Keratinocyte (primary cell): ENCODE results near the gene TNS1.

ENCODE experiments used
- EZH2 ChIP-seq: IDR thresholded peaks from one replicate; pipeline ENCODE4 v1.6.1; 2012; ENCODE audit warnings: inconsistent platforms, mild to moderate bottlenecking, low read length, moderate library complexity
- TF ChIP-seq, protein P1 (sequence below), 3 experiments: IDR thresholded peaks in 1 of 3; conservative IDR thresholded peaks in 1 of 3; optimal IDR thresholded peaks in 1 of 3; 2 replicates in 2 of 3; 3 replicates in 1 of 3; pipeline versions ENCODE3 to v1.5.1; 2011; ENCODE audit warnings: low read length in 3 of 3, mild to moderate bottlenecking in 3 of 3, moderate library complexity in 2 of 3, control low read depth in 1 of 3, inconsistent platforms in 1 of 3; ENCODE audit not compliant: insufficient read depth in 2 of 3; ENCODE audit errors: extremely low read depth in 1 of 3

DNA sequence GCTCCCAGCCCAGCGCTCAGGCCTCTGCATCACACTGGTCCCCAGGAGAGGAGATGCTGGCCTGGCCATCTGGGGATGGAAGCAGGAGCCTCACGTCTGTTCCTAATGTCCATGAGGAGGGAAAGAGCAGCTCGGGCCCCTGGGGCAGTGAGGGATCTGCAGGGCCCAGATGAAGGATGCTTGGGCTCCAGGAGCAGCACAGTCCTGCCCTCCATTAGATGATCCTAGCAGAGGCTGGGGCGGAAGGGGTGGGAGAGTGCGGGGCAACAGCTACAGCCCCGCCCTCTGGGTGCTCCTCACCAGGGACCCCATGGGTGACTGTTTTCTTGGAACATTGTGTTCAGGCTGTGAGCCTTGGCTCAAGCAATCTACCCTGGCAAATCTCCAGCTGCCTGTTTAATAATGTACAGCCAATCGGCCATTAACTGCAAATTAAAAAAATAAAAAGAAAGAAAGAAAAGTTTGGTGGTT is 49.7 kb downstream of the TNS1 start:
- no peak for TF ChIP-seq EZH2
- TF ChIP-seq, protein P1, sequence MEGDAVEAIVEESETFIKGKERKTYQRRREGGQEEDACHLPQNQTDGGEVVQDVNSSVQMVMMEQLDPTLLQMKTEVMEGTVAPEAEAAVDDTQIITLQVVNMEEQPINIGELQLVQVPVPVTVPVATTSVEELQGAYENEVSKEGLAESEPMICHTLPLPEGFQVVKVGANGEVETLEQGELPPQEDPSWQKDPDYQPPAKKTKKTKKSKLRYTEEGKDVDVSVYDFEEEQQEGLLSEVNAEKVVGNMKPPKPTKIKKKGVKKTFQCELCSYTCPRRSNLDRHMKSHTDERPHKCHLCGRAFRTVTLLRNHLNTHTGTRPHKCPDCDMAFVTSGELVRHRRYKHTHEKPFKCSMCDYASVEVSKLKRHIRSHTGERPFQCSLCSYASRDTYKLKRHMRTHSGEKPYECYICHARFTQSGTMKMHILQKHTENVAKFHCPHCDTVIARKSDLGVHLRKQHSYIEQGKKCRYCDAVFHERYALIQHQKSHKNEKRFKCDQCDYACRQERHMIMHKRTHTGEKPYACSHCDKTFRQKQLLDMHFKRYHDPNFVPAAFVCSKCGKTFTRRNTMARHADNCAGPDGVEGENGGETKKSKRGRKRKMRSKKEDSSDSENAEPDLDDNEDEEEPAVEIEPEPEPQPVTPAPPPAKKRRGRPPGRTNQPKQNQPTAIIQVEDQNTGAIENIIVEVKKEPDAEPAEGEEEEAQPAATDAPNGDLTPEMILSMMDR (optimal IDR thresholded peaks at IDR 0.05 in 1 of 3, IDR thresholded peaks at IDR 0.05 in 1 of 3, conservative IDR thresholded peaks at IDR 0.05 in 1 of 3; ENCODE audit: extremely low read depth in 1 of 3, insufficient read depth in 2 of 3, low read length in 3 of 3) = no peak
